ENCODE measurements around the gene CYTH4.

DNA sequence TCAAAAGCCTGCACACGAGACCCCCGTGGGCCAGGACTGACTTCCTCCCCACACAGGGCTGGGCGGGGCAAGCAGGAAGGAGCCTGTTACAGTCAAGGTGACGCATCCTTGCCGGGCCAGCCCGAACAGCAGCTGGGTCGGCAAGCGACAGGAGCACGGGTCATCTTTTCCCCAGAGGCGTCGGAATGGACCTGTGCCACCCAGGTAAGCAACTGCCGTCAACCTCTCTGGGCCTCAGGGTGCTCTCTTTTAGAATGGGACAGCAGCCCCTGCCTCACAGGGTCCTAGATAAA, at the start of gene CYTH4:
- TF ChIP-seq, protein P1, sequence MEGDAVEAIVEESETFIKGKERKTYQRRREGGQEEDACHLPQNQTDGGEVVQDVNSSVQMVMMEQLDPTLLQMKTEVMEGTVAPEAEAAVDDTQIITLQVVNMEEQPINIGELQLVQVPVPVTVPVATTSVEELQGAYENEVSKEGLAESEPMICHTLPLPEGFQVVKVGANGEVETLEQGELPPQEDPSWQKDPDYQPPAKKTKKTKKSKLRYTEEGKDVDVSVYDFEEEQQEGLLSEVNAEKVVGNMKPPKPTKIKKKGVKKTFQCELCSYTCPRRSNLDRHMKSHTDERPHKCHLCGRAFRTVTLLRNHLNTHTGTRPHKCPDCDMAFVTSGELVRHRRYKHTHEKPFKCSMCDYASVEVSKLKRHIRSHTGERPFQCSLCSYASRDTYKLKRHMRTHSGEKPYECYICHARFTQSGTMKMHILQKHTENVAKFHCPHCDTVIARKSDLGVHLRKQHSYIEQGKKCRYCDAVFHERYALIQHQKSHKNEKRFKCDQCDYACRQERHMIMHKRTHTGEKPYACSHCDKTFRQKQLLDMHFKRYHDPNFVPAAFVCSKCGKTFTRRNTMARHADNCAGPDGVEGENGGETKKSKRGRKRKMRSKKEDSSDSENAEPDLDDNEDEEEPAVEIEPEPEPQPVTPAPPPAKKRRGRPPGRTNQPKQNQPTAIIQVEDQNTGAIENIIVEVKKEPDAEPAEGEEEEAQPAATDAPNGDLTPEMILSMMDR (IDR thresholded peaks at IDR 0.05) = no peak
- TF ChIP-seq POLR2A (IDR thresholded peaks at IDR 0.05) = no peak
